ENCODE data around the gene FLRT1. TPM values are rescaled to one million over a fixed set of nuclear protein-coding genes. Genes with fewer than 3 reads are reported as not detected.

FLRT1 gene
- total and polyA plus RNA-seq, 7 donors, result 0.03 to 0.10 (median 0.08) TPM; not detected in 2

DNA sequence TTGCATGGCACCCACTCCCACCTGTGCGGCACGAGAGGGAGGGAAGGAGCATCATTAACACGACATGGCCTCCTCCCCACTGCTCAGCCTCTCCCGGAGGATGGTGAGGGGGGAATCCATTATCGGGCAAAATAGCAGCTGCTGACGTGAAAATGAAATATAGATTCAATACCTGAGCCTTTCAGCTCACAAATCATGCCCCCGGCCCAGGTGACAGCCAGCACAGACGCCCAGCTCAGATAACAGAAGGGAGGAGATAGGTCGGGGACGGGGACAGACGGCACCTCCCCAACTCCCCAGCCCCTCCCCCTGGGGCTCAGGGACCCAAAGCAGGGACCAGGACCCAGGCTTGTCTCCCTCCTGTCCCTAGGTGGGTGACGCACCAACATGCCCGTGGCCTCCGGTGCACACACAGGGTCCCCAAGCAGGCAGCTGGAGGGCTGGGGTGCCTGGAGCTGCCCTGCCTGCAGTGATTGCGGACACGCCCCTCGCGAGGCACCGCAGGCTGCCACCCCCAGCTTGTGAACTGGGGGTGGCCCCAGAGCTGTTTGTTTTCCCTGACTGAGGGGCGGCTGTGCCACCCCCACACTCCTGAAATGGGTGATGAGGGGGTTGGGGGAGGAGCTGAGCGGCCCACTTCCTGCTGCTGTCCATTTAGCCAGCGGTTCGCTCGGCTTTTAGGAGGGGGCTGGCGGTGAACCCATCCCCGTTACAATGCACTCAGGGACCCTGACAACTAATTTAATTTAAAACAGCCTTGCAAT is 31.7 kb downstream of the FLRT1 start:
- Histone ChIP-seq H3K36me3 (ENCODE audit: insufficient read depth in 1 of 2, low read depth in 1 of 2) (no peaks in the 10 kb centered on the region), H3K27me3 (ENCODE audit: insufficient read depth in 3 of 3, low read length in 2 of 3) (no peaks in the 10 kb centered on the region), H3K9me3 (no peaks in the 10 kb centered on the region), H3K27ac (no peak overlapping the region), H3K4me3 (no peak overlapping the region), H3K4me1 (peaks cover 8% of the 10 kb centered on the region)
- intact Hi-C loops (cut with DNase I), result no loop called here
- DNase-seq, result no peak
- ATAC-seq, result no peak
- 75 to 80% (median 78%) methylated on average over 26 of the region's 26 CpGs for WGBS, 3 donors
- TF ChIP-seq, protein P1, sequence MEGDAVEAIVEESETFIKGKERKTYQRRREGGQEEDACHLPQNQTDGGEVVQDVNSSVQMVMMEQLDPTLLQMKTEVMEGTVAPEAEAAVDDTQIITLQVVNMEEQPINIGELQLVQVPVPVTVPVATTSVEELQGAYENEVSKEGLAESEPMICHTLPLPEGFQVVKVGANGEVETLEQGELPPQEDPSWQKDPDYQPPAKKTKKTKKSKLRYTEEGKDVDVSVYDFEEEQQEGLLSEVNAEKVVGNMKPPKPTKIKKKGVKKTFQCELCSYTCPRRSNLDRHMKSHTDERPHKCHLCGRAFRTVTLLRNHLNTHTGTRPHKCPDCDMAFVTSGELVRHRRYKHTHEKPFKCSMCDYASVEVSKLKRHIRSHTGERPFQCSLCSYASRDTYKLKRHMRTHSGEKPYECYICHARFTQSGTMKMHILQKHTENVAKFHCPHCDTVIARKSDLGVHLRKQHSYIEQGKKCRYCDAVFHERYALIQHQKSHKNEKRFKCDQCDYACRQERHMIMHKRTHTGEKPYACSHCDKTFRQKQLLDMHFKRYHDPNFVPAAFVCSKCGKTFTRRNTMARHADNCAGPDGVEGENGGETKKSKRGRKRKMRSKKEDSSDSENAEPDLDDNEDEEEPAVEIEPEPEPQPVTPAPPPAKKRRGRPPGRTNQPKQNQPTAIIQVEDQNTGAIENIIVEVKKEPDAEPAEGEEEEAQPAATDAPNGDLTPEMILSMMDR (IDR thresholded peaks at IDR 0.05), result no peak

DNA sequence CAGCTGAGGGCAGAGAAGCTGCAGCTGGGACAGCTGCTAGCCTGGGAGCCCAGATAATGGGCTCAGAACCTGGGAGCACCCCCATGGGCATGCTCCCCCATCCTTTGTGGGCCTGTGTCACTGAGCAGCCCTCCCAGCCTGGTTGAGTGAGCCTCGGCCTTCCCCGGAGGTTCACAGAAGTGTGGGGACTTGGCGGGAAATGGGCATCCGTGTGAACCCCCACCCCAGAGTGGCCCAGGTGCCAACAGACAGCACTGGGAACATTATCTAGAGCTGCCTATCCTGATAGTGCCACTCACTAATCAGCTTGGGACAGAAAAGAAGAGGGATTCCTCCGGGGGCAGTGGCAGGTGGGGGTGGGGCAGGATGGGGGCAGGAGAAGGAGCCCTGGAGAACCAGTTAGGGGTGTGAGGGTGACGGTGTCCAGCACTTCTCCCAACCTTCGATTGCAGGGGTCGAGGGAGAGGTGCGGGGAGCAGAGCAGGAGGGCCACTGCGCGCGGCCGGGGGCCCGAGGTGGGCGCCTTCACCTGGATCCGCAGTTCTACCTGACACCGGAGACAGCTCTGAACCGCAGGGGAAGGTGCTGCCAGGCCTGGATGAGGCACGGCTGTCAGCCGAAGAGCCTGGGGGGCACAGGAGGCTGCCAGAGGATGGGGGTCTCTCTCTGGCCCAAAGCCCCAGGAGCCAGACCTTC is 33.1 kb downstream of the FLRT1 start:
- Histone ChIP-seq H3K27ac (no peak overlapping the region), H3K36me3 (ENCODE audit: insufficient read depth in 1 of 2, low read depth in 1 of 2) (no peaks in the 10 kb centered on the region), H3K4me1 (peaks cover 21% of the 10 kb centered on the region), H3K27me3 (ENCODE audit: insufficient read depth in 3 of 3, low read length in 2 of 3) (no peaks in the 10 kb centered on the region), H3K4me3 (no peak overlapping the region), H3K9me3 (no peaks in the 10 kb centered on the region)
- intact Hi-C loops (cut with DNase I), result no loop called here
- DNase-seq (no peak), ATAC-seq (no peak)
- WGBS, 3 donors, result 87 to 93% (median 92%) methylated on average over 18 to 20 of the region's 20 CpGs
- TF ChIP-seq, protein P1 (IDR thresholded peaks at IDR 0.05), result no peak

DNA sequence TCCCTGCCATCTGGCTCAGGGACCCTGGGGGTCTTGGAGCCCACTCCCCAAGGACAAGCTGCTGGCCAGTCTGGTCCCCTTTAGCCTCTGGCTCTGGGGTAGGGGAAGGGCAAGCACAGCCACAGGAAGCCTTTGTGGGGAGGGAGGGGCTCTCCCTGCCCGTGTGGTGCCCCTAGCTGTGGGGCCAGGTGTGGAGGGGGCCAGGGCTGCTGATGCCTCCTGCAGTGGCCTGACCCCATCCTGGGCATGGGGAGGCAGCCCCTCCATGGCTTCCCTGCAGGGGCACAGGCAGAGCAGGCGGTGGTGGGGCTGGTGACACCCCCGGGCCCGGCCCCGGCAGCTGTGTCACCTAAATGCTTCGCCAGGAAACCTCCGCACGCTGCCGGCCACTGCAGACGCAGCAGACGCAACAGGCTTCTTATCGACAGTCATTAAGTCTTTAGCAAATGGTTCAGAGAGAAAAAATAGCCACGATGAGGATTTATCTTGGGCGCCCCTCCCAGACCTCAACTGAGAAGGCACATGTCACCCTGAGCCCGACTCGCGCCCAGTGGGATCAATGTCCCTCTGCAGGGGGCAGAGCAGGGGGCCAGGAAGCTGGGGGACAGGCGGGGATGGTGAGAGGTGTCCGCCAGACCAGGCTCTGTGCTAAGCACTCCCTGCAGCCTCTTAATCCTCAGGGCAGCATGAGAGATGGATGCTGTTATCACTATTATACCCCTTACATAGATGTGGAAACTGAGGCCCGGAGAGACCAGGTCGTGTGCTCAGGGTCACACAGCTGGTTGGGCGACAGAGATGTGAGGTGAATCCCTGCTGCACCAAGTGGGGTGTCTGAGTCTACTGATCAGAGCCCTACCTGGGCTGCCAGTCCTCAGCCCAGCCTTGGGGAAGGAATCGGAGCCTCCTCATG is 33.9 kb downstream of the FLRT1 start:
- DNase-seq (no peak), ATAC-seq (no peak)
- Histone ChIP-seq H3K27ac (no peak overlapping the region), H3K27me3 (ENCODE audit: insufficient read depth in 3 of 3, low read length in 2 of 3) (no peaks in the 10 kb centered on the region), H3K4me1 (peaks cover 29% of the 10 kb centered on the region), H3K36me3 (ENCODE audit: insufficient read depth in 1 of 2, low read depth in 1 of 2) (no peaks in the 10 kb centered on the region), H3K9me3 (no peaks in the 10 kb centered on the region), H3K4me3 (no peak overlapping the region)
- intact Hi-C loops (cut with DNase I), result no loop called here
- TF ChIP-seq, protein P1 (IDR thresholded peaks at IDR 0.05), result no peak
- WGBS, 3 donors, result 73 to 82% (median 77%) methylated on average over 23 of the region's 23 CpGs

DNA sequence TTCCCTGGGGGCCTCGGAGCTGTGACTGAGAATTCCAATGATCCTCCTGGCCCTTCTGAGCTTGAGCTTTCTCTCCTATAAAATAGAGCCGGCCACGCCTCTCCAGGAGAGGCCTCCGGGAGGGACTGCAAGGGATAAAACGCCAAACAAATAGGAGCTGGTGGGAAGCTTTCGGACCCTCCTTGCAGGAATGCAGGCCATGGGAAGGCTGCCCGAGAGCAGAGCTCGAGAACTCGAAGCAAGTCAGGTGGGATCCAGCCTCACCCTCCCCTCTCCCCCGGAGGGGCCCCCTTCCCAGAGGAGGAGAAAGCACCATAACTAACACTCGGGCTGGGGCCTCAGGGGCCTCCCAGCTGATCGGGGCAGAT is 34.6 kb downstream of the FLRT1 start:
- intact Hi-C loops (cut with DNase I), result no loop called here
- no peak for DNase-seq

More for the DNA sequence above, 34.6 kb downstream of the FLRT1 start:
- Histone ChIP-seq H3K27ac (no peak overlapping the region), H3K4me1 (peaks cover 35% of the 10 kb centered on the region), H3K9me3 (no peaks in the 10 kb centered on the region), H3K36me3 (ENCODE audit: insufficient read depth in 1 of 2, low read depth in 1 of 2) (no peaks in the 10 kb centered on the region), H3K4me3 (no peak overlapping the region), H3K27me3 (ENCODE audit: insufficient read depth in 3 of 3, low read length in 2 of 3) (no peaks in the 10 kb centered on the region)
- TF ChIP-seq, protein P1 (IDR thresholded peaks at IDR 0.05), result no peak
- ATAC-seq, result no peak
- WGBS, 3 donors, result 78 to 84% (median 82%) methylated on average over 12 of the region's 12 CpGs
